ENCODE data around the gene SLTM.

DNA sequence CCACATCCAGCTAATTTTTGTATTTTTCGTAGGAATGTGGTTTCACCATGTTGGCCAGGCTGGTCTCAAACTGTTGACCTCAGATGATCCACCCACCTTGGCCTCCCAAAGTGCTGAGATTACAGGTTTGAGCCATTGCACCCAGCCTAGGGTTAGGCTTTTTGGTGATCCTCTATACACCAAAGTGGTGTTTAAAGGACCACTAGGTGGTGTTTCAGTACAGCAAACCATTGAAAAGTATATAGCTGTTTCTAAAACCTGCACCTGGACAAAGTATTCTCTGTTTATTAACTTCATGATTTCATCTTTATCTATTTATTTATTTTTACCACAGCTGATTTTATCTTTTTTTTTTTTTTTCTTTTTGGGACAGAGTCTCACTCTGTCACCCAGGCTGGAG, 94.0 kb downstream of the SLTM start:
- TF ChIP-seq POLR2A (IDR thresholded peaks at IDR 0.05; ENCODE audit: low read depth, low read length) (no peak), POLR2AphosphoS5 (IDR thresholded peaks at IDR 0.05; ENCODE audit: low read depth, low read length) (no peak)

Measured in GM12892 (cell line).